Activated CD8-positive, alpha-beta memory T cell treated with anti-CD3 and anti-CD28 coated beads, Interleukin-2, amount 50 U/mL, for 1 hour (primary cell): ENCODE results near the gene ZNF292.
"Not testable (repeated sequence)": the region's sequence is repeated elsewhere in the genome, so short reads cannot be mapped to it uniquely, and the experiment has no call there.

Experiments
- DNase-seq: peaks from one replicate; pipeline ENCODE4 v3.0.0-alpha.2; 2020; ENCODE audit errors: extremely low read depth

Gene ZNF292

DNA sequence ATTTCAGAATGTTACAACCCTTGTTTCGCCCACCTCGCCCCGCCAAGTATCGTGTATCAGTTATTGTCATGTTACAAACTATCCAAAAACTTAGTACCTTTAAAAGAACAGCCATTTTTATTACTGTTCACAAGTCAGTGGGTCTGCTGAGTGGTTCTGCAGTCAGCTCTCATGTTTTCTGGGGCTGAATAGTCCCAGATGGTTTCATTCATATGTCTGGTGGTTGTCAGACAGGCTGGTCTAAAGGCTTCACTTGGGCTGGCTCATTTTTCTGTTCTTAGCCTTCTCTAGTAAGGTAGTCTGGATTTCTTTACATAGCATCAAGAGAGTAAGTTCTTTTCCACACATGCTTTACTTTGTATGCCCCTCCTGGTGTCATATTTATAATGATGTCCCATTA, 8.6 kb downstream of the ZNF292 start:
- DNase-seq, result no peak

GRCh38 chr6:87164506-87164905, 9.1 kb downstream of the ZNF292 start:
- DNase-seq, result no peak

- no peak for DNase-seq
These were observed 9.8 kb downstream of the ZNF292 start for GRCh38 chr6:87165185-87165584.

DNA sequence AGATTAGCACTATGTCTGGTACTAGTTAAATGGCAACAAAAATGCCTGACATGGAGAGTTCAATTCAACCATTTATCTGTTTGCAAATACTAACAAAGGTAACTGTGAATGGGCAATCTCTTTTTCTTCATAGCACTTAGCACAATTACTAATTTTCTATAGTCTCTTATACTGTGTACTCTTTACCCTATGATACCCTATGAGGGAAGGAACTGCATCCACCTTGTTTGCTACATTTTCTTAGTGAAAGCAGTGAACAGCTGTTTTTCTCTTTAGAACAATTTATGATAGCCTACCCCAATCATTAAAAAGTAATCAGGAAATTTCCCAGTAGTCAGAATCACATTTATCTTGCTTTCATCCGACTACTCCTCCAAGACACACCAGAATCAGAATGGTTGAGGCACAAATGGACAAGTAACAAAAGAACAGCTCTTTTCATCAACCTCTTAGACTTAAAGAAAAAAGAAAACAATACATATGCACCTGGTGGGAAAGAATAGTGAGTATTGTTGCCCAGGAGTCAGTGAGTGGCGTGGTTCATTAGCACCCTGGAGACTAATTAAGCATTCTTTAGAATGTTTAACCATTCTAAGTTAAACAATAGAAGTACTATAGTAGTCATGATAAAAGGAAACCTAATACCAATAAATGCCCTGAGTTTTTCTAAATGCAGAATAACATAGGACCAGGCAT, 16.7 kb downstream of the ZNF292 start:
- no peak for DNase-seq

DNA sequence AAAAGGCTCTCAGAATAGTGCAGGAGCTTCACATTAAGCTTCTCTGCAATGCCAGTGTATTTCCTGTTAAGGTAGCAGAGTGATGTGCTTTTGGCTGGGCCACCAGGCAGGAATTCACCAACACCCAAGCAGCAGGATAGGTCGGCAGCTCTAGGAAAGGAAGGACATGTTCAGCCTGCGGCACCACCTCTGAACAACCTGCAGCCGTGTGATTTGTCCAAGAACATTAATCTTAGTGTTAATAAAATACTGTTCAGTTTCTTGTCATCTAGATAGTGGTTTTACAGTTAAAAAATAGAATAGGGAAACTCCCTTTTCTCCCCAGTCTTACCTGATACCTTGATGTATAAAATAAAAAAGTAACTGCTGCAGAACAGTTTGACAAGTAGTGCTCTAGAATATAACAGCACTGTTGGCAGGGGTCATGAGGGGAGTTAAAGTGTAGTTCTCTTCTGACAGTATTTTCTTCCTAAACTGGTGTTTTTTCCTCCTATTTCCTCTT, 18.8 kb downstream of the ZNF292 start:
- no peak for DNase-seq

GRCh38 chr6:87176493-87176892, 21.1 kb downstream of the ZNF292 start:
- DNase-seq, result no peak

DNA sequence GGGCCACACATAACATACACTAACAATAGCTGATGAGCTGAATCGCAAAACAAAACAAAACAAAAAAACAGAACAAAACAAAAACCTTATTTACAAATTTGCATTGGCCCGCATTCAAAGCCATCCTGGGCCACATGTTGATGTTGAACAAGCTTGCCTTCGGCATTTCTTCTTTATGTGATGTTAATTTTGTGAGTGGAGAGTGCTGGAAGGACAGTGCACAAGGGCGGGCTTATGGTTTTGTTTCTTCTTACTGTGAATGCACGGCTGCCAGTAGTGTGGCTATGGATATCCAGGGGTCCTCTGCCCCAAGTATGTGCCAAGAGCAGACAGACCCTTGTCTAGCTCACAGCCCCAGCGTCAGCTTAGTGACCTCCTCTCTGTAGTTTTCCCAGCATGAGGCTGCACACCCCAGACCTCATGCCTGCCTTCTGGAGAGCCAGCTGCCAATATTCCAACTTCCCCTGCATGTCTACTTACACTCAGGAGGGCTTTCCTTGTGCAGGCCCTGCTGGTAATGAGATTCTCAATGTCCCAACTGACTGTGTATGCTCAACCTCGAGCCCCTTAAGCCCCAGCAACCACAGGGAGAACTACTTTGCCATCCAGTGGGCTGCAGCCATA, 24.9 kb downstream of the ZNF292 start:
- DNase-seq, result no peak

GRCh38 chr6:87181903-87182302, 26.5 kb downstream of the ZNF292 start:
- DNase-seq, result no peak

GRCh38 chr6:87182321-87182720, 27.0 kb downstream of the ZNF292 start:
- no peak for DNase-seq

DNA sequence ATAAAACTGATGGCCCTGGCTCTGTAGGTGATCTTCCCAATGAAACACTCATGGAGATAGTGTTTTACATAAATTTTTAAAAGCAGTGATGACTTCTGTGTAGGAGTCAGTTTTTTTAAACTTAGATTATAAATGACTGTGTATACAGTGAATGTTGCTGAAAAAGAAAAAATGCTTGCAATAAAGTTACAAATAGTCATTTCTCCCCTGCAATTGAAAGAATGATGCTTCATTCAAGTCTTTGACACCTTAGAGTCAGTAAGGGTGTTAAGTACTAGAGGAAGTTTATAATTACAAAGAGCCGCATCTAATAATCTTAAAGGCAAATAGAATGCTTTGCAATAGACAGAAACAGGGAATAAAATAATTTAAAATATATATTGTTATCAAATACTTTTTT, 27.6 kb downstream of the ZNF292 start:
- no peak for DNase-seq

GRCh38 chr6:87183687-87184086, 28.3 kb downstream of the ZNF292 start:
- DNase-seq, result no peak

DNA sequence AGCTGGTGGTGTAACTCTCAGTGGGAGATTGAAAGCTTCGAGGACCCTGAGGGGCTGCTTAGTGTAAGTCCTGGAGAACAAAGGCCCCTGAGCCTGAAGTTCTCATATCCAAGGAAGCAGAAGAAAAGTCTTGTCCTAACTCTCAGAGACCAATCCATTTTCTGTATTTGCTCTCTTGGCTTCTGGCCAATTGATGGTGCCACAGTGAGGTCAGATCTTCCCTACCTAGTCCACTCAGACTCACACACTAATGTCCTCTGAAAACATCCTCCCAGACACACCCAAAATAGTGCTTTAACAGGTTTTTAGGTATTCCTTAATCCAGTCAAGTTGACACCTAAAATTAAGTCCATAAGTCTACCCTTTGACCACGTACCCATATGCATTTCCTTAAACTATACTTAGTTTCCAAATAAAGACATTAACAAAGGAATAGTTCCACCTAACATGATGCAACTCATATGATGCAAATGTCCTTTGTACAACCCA, 29.4 kb downstream of the ZNF292 start:
- DNase-seq, result no peak

DNA sequence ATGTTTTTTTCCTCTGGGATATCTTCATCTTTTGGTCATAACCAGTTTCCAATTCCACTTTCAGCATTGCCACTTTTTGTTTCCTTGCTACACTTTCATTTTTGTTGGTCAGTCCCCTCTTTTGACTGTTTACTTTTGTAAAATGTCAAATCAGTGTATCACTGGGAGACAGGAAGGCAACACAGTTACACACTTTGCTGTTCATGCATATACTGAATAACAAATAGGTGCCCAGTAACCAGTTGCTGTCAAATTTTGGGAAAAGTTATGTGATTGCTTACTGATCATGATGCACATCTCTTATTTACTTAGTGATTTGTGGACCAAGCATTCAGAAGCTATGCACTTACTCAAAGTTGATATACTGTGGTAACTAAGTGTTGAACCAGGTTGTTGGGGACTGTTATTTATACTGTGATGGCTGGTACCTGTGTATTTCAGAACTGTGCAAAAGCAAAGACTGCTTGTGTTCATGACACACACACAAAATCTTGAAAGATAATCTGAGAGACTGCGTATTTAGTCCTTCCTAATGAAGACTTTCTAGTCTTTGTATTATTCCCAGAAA, 41.0 kb downstream of the ZNF292 start:
- no peak for DNase-seq

DNA sequence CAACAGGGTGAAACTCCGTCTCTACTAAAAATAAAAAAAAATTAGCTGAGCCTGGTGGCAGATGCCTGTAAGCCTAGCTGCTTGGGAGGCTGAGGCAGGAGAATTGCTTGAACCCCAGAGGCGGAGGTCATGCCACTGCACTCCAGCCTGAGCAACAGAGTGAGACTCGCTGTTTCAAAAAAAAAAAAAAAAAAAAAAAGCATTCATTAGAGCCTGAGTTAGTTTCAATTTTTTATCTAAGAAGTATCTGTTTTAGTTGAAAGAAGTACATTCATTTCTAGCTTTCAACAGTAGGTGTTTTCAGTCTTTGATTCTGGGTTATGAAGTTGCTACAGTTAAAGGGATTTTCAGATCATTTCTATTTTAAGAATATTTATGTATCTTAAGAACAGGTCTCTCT, 42.2 kb downstream of the ZNF292 start:
- no peak for DNase-seq

DNA sequence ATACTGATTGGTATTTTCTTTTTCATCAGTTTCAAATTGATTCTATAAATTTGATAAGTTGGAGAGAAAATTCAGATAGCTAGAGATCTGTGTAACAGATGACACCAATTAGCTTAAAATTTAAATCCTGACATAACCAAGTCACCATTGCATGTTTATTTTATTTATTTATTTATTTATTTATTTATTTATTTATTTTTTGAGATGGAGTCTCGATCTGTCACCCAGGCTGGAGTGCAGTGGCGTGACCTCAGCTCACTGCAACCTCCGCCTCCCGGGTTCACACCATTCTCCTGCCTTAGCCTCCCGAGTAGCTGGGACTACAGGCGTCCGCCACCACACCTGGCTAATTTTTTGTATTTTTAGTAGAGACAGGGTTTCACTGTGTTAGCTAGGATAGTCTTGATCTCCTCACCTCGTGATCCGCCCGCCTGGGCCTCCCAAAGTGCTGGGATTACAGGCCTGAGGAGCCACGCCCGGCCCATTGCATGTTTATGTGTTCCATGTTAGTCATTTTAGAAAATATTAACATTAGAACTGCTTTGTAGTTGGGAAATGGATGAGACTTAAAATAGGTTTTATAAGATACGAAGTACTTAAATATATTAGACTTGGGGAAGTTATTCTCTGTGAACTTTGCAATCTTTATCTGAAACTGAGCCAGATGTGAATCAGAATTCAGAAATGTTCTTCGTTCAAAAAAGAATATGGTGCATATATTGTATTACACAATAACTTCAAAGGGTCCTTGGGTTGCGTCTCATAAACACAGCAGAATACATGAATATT, 42.9 kb downstream of the ZNF292 start:
- DNase-seq, result not testable (repeated sequence)

DNA sequence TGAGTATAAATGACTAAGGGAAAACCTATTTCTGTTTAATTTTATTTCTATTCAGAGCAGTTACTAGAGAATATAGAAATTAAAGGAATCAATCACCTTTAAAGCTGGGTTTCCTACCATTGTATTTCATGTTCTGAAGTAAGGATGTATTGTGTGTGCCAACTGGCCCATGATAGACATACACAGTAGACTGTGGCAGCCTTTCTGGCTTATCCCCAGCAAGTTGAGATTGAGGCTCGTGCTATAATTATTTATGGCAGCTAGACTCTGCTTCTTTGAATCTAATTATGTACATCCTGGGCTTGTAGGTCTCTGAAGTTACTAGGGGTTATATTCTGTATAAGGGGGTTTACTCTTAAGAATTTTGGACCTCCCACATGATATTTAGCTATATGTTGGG, 44.4 kb downstream of the ZNF292 start:
- DNase-seq, result no peak

GRCh38 chr6:87200469-87201175, 45.3 kb downstream of the ZNF292 start:
- no peak for DNase-seq

DNA sequence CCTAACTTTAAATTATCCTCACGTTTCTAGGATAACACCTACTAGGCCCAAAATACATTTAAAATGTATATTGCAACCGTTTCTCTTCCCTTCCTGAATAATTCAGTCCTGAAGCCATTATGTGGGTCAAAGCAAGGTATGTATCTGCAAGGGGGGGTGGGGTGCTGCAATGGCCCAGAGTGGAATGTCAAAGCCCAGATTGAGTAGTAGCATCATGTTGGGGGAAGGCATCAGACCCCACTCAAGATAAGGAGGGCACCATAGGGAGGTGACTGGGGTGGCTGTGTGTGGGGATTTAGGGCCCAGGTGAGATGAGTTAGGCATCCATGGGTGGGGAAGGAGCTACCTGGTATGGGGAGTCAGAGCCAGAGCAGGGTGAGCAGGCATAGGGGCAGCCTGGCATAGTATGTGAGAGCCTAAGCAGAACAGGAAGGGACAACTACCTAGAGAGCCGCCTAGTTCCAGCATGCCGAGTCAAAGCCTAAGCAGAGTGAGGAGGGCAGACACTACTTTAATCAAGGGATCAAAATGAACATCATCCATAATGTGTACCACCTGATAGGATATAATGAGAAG, 48.2 kb downstream of the ZNF292 start:
- no peak for DNase-seq

GRCh38 chr6:87209812-87210211, 54.4 kb downstream of the ZNF292 start:
- no peak for DNase-seq

DNA sequence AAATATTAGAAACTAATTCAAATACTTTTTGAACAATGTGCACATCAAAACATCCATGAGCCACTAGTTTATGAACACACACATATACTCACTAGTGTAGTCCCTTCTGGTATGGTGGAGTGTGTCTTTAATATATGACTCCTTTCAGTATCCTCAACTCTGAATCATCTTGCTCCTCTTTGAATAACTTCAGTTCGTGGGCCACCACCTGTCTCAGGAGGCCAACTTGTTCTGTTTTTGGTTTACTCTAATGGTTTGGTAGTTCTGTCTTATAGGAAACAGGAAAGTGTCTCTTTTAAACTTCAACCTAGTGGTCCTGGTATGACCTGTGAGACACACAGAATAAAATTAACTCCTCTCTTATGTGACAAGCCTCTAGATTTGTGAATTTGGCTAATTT, 55.6 kb downstream of the ZNF292 start:
- DNase-seq, result no peak

GRCh38 chr6:87212596-87212995, 57.2 kb downstream of the ZNF292 start:
- no peak for DNase-seq
